ENCODE measurements around the gene AFF3. TPM values are rescaled to one million over a fixed set of nuclear protein-coding genes. Genes with fewer than 3 reads are reported as not detected.

AFF3 gene
- total and polyA plus RNA-seq, 5 donors: 4.0 to 22.0 (median 17.8) TPM

- ATAC-seq (no peak), DNase-seq (no peak)
Observed at GRCh38 chr2:100004348-100004884, 138.0 kb downstream of the AFF3 start.

DNA sequence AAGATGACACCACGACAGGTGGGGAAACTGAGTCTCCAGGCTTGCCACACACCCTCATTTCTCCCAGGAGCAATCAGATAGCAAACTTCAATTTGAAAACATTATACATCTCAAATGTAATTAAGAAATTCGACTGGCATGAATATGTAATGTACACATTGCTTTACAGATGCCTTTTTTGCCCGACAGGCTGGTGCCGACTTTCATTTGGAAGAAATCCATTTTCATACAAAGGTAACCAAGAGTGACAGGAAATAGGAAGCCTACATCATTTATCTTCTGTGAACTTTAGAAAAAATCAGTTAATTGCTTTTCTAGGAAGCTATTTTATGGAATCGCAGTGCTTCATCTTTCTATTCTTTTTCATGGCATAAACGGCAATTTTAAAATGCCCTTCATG lies 140.3 kb downstream of the AFF3 start:
- H3K27ac ChIP-seq (ENCODE audit: low read length): no peak overlapping the region
- H3K4me3 ChIP-seq (ENCODE audit: low read length): no peak overlapping the region
- no peaks in the 10 kb centered on the region for H3K9me3 ChIP-seq (ENCODE audit: control insufficient read depth, low read length)
- ATAC-seq (no peak), DNase-seq (no peak)
- H3K4me1 ChIP-seq (ENCODE audit: control insufficient read depth, insufficient read depth, low read length): no peaks in the 10 kb centered on the region
- WGBS: 81% methylated on average over 6 of the region's 6 CpGs
- intact Hi-C loops (cut with DNase I): no loop called here
- no peaks in the 10 kb centered on the region for H3K27me3 ChIP-seq (ENCODE audit: control insufficient read depth, insufficient read depth)

More at GRCh38 chr2:100004348-100004884, 138.0 kb downstream of the AFF3 start:
- 93% methylated on average over 3 of the region's 3 CpGs for WGBS
- Histone ChIP-seq H3K9me3 (ENCODE audit: control insufficient read depth, low read length) (no peaks in the 10 kb centered on the region), H3K4me3 (ENCODE audit: low read length) (no peak overlapping the region), H3K27me3 (ENCODE audit: control insufficient read depth, insufficient read depth) (no peaks in the 10 kb centered on the region), H3K27ac (ENCODE audit: low read length) (no peak overlapping the region), H3K4me1 (ENCODE audit: control insufficient read depth, insufficient read depth, low read length) (no peaks in the 10 kb centered on the region)
- intact Hi-C loops (cut with DNase I): no loop called here

- DNase-seq: no peak
- WGBS: 94% methylated on average over 22 of the region's 22 CpGs
- intact Hi-C loops (cut with DNase I): no loop called here
- Histone ChIP-seq H3K27me3 (ENCODE audit: control insufficient read depth, insufficient read depth) (no peaks in the 10 kb centered on the region), H3K4me1 (ENCODE audit: control insufficient read depth, insufficient read depth, low read length) (no peaks in the 10 kb centered on the region), H3K4me3 (ENCODE audit: low read length) (no peak overlapping the region), H3K9me3 (ENCODE audit: control insufficient read depth, low read length) (no peaks in the 10 kb centered on the region), H3K27ac (ENCODE audit: low read length) (no peak overlapping the region)
- ATAC-seq: no peak
Observed at GRCh38 chr2:100000915-100001707, 141.3 kb downstream of the AFF3 start.

DNA sequence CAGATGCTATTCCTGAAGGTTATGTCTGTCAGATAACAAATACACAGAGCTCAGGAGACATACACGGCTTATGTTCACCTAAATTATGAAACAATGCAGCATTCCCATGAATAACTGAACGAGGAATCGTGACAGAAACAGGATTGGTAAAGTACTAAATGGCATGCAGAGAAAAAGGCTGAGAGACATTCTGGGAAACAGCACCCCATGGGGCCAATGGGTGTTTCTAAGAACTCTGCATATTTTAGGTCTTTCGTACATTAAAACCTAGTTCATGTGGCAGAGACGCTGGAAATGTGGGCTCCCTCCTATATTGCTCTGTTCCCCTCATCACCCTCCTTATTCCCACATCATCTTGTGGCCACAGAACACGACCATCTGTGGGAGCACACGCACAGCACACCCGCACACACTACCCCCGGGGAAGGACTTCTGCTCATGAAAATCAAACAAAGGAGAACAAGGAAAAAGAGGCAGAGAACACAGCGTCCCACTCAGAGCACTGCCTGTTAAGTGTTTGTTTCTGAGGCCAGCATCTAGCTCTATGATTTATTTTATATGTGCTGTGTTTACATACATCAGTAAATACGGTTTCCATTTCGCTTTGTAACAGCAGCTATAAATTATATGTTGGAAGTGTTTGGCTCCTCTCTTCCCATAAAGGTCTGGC lies 143.6 kb downstream of the AFF3 start:
- Histone ChIP-seq H3K9me3 (ENCODE audit: control insufficient read depth, low read length) (no peaks in the 10 kb centered on the region), H3K27ac (ENCODE audit: low read length) (no peak overlapping the region), H3K27me3 (ENCODE audit: control insufficient read depth, insufficient read depth) (peaks cover 2% of the 10 kb centered on the region), H3K4me3 (ENCODE audit: low read length) (no peak overlapping the region), H3K4me1 (ENCODE audit: control insufficient read depth, insufficient read depth, low read length) (no peaks in the 10 kb centered on the region)
- DNase-seq: no peak
- WGBS: 87% methylated on average over 12 of the region's 12 CpGs
- ATAC-seq: no peak
- intact Hi-C loops (cut with DNase I): no loop called here

- intact Hi-C loops (cut with DNase I): no loop called here
- no peak for DNase-seq
- Histone ChIP-seq H3K27me3 (ENCODE audit: control insufficient read depth, insufficient read depth) (peaks cover 2% of the 10 kb centered on the region), H3K4me1 (ENCODE audit: control insufficient read depth, insufficient read depth, low read length) (peaks cover 3% of the 10 kb centered on the region), H3K27ac (ENCODE audit: low read length) (no peak overlapping the region), H3K9me3 (ENCODE audit: control insufficient read depth, low read length) (no peaks in the 10 kb centered on the region), H3K4me3 (ENCODE audit: low read length) (no peak overlapping the region)
- 66% methylated on average over 3 of the region's 3 CpGs for WGBS
- ATAC-seq: no peak
Observed at GRCh38 chr2:99989905-99990304, 152.5 kb downstream of the AFF3 start.

- no peak overlapping the region for H3K4me3 ChIP-seq (ENCODE audit: low read length)
- no peaks in the 10 kb centered on the region for H3K9me3 ChIP-seq (ENCODE audit: control insufficient read depth, low read length)
- peaks cover 3% of the 10 kb centered on the region for H3K4me1 ChIP-seq (ENCODE audit: control insufficient read depth, insufficient read depth, low read length)
- WGBS: 15% methylated on average over 3 of the region's 3 CpGs
- intact Hi-C loops (cut with DNase I): no loop called here
- H3K27ac ChIP-seq (ENCODE audit: low read length): no peak overlapping the region
- H3K27me3 ChIP-seq (ENCODE audit: control insufficient read depth, insufficient read depth): no peaks in the 10 kb centered on the region
- ATAC-seq (peak in 1 of 2 donors; percentile 76), DNase-seq (no peak)
Observed at GRCh38 chr2:99988599-99988998, 153.8 kb downstream of the AFF3 start.

DNA sequence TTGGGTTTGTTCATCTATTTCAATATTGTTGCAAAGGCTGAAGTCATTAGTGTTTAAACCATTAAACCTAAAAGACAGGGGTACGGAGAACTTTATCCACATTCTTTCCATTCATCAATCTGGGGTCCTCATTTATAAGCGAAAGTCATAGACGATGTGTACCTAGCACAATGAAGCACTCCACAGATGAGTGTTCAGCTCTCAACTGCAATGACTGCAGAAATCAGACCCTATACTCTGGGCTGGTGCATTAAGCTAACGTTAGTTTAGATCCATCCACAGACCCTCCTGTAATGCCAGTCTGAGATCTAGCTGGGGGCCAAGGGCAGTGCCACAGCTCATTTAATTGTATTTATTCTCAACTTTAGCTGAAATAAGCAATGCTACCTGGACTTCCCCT lies 155.2 kb downstream of the AFF3 start:
- no peaks in the 10 kb centered on the region for H3K9me3 ChIP-seq (ENCODE audit: control insufficient read depth, low read length)
- H3K4me3 ChIP-seq (ENCODE audit: low read length): no peak overlapping the region
- no peak for DNase-seq
- H3K27ac ChIP-seq (ENCODE audit: low read length): no peak overlapping the region
- intact Hi-C loops (cut with DNase I): no loop called here
- WGBS: 96% methylated on average over 4 of the region's 4 CpGs
- ATAC-seq: no peak
- no peaks in the 10 kb centered on the region for H3K27me3 ChIP-seq (ENCODE audit: control insufficient read depth, insufficient read depth)
- H3K4me1 ChIP-seq (ENCODE audit: control insufficient read depth, insufficient read depth, low read length): peaks cover 3% of the 10 kb centered on the region

DNA sequence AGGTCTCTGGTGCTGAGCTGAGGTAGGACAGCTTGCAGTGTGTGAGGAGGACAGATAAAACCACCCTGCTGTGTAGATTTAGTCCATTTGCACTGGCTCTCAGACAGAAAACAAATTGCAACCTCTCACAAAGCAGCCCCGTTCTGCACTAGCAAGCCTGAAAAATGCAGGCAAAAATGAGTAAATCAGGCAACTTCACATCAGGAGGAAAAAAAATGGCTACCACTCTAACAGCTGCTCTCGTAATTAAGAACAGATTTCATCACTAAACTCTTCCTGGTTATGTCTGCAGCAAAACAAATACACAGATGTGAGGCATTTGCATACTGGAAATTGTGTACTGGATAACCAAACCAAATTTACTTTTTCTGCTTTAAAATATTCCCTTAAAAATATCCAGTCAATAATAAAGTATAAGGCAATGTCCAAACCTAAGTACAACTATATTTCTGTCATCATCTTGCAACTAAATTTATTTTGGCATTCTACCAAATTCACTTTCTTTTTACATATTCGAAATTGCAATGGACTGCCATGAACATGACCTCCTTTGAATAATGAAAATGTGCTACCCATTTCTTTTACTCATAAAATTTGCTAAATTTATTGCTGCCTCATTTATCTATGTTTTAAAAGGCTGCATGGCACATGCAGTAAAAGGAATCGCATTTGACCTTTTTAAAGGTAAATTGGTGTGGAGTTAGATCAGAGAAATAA lies 157.4 kb downstream of the AFF3 start:
- intact Hi-C loops (cut with DNase I): no loop called here
- no peak for ATAC-seq

GRCh38 chr2:99982744-99983143 lies 159.6 kb downstream of the AFF3 start:
- H3K9me3 ChIP-seq (ENCODE audit: control insufficient read depth, low read length): no peaks in the 10 kb centered on the region
- WGBS: 96% methylated on average over 2 of the region's 2 CpGs
- ATAC-seq: no peak
- H3K4me3 ChIP-seq (ENCODE audit: low read length): no peak overlapping the region
- H3K27me3 ChIP-seq (ENCODE audit: control insufficient read depth, insufficient read depth): no peaks in the 10 kb centered on the region
- DNase-seq: no peak
- H3K4me1 ChIP-seq (ENCODE audit: control insufficient read depth, insufficient read depth, low read length): no peaks in the 10 kb centered on the region
- H3K27ac ChIP-seq (ENCODE audit: low read length): no peak overlapping the region
- intact Hi-C loops (cut with DNase I): no loop called here

More for the DNA sequence above, 157.4 kb downstream of the AFF3 start:
- Histone ChIP-seq H3K27me3 (ENCODE audit: control insufficient read depth, insufficient read depth) (no peaks in the 10 kb centered on the region), H3K27ac (ENCODE audit: low read length) (no peak overlapping the region), H3K4me3 (ENCODE audit: low read length) (no peak overlapping the region), H3K9me3 (ENCODE audit: control insufficient read depth, low read length) (no peaks in the 10 kb centered on the region), H3K4me1 (ENCODE audit: control insufficient read depth, insufficient read depth, low read length) (peaks cover 3% of the 10 kb centered on the region)
- 52% methylated on average over 4 of the region's 4 CpGs for WGBS
- DNase-seq: no peak

- no peaks in the 10 kb centered on the region for H3K4me1 ChIP-seq (ENCODE audit: control insufficient read depth, insufficient read depth, low read length)
- no peak for DNase-seq
- H3K4me3 ChIP-seq (ENCODE audit: low read length): no peak overlapping the region
- H3K27ac ChIP-seq (ENCODE audit: low read length): no peak overlapping the region
- no peak for ATAC-seq
- intact Hi-C loops (cut with DNase I): no loop called here
- H3K27me3 ChIP-seq (ENCODE audit: control insufficient read depth, insufficient read depth): no peaks in the 10 kb centered on the region
- H3K9me3 ChIP-seq (ENCODE audit: control insufficient read depth, low read length): no peaks in the 10 kb centered on the region
- 98% methylated on average over 1 of the region's 1 CpG for WGBS
Observed at GRCh38 chr2:99981840-99982239, 160.6 kb downstream of the AFF3 start.

DNA sequence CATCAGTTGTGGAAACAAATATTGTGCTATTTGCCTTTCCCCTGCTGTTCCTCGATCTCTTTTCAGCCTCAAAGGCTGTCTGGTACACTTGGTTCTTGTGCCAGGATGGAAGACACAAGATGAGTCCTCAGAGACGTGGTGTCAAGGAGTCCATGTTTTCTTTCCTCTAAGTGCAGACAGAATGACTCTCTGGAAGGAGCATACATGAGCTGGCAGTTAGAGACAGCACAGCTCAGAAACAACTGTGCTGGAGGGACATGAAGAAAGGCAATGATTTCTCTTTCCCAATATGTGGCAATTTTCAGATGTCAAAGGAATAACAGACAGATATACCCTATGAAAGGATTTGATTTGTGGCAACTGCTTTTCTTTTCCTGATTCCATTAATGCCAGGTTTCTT lies 162.2 kb downstream of the AFF3 start:
- no peaks in the 10 kb centered on the region for H3K9me3 ChIP-seq (ENCODE audit: control insufficient read depth, low read length)
- H3K4me3 ChIP-seq (ENCODE audit: low read length): no peak overlapping the region
- no peak for ATAC-seq
- 65% methylated on average over 2 of the region's 2 CpGs for WGBS
- H3K4me1 ChIP-seq (ENCODE audit: control insufficient read depth, insufficient read depth, low read length): no peaks in the 10 kb centered on the region
- DNase-seq: no peak
- intact Hi-C loops (cut with DNase I): no loop called here
- no peaks in the 10 kb centered on the region for H3K27me3 ChIP-seq (ENCODE audit: control insufficient read depth, insufficient read depth)
- H3K27ac ChIP-seq (ENCODE audit: low read length): no peak overlapping the region

All from right cardiac atrium (tissue), 5 donors.